Endothelial cell of umbilical vein (primary cell): ENCODE data around the gene FZD10. TPM values are rescaled to one million over a fixed set of nuclear protein-coding genes. Genes with fewer than 3 reads are reported as not detected.

ENCODE experiments used
- BruUV-seq: library from RNA; stranded (reverse); fragments of 400-500 nt; replicated peaks from 2 replicates; lab custom pipeline; 2021; lab: Mats Ljungman, UMichigan
- CTCF ChIA-PET: fragments of 300-600, 350-600 bp; sonication (Branson Sonifier 250); formaldehyde crosslinking; loops from one replicate; lab custom pipeline; 2021; ENCODE audit warnings: antibody characterized with exemption, inconsistent platforms; lab: Charles Lee
- POLR2A ChIA-PET: fragments of 300-600, 350-600 bp; sonication (Branson Sonifier 250); formaldehyde crosslinking; loops from one replicate; lab custom pipeline; 2021; ENCODE audit warnings: antibody characterized with exemption, inconsistent platforms; lab: Charles Lee
- DNase-seq: peaks from one replicate; pipeline ENCODE4 v3.0.0-alpha.2; 2011; ENCODE audit warnings: low read depth, low spot score
- FAIRE-seq: peaks from 2 replicates; lab custom pipeline; 2011; peaks lifted over from hg19 to GRCh38; lab: Jason Lieb, UNC
- H2AFZ ChIP-seq: 2 replicates; pipeline ENCODE4 v1.6.0; 2012; ENCODE audit warnings: low read depth, low read length, control low read depth, inconsistent platforms
- H3K27ac ChIP-seq: 2 replicates; pipeline ENCODE4 v1.5.1; 2011; ENCODE audit warnings: low read depth, mild to moderate bottlenecking, control low read depth, low read length, moderate library complexity; ENCODE audit not compliant: insufficient read depth
- H3K27me3 ChIP-seq, 2 experiments: 2 replicates each; pipeline versions ENCODE4 v1.6.0 to v1.6.1; 2011; ENCODE audit warnings: low read length in 2 of 2, mixed read lengths in 1 of 2; ENCODE audit not compliant: control insufficient read depth in 2 of 2, insufficient read depth in 2 of 2
- H3K36me3 ChIP-seq, 2 experiments: 2 replicates in 1 of 2; 3 replicates in 1 of 2; pipeline ENCODE4 v1.5.1; 2011; ENCODE audit warnings: low read length in 2 of 2, mild to moderate bottlenecking in 1 of 2, moderate library complexity in 1 of 2; ENCODE audit not compliant: control insufficient read depth in 2 of 2, insufficient read depth in 2 of 2; ENCODE audit errors: extremely low read depth in 1 of 2
- H3K4me1 ChIP-seq: 3 replicates; pipeline ENCODE4 v1.5.1; 2011; ENCODE audit warnings: mild to moderate bottlenecking, low read length; ENCODE audit not compliant: control insufficient read depth, insufficient read depth; ENCODE audit errors: extremely low read depth
- H3K4me2 ChIP-seq: 2 replicates; pipeline ENCODE4 v1.6.1; 2011; ENCODE audit warnings: low read length, control low read depth, mixed read lengths; ENCODE audit not compliant: insufficient read depth
- H3K4me3 ChIP-seq, 3 experiments: fragments of 200-600 bp in 1 of 3; sonication (generic), shearing (Covaris generic) in 1 of 3; replicated peaks in 1 of 3; 2 replicates each; pipeline ENCODE4 v1.5.1; 2011 to 2016; ENCODE audit warnings: control low read depth in 3 of 3, low read length in 3 of 3, mild to moderate bottlenecking in 2 of 3, inconsistent platforms in 1 of 3, low read depth in 1 of 3, moderate library complexity in 1 of 3; ENCODE audit not compliant: insufficient read depth in 1 of 3
- H3K79me2 ChIP-seq: 2 replicates; pipeline ENCODE4 v1.6.0; 2012; ENCODE audit warnings: low read length, inconsistent platforms; ENCODE audit not compliant: control insufficient read depth, insufficient read depth
- H3K9ac ChIP-seq: replicated peaks from 2 replicates; pipeline ENCODE3; 2011; ENCODE audit warnings: low read length, control low read depth; ENCODE audit not compliant: insufficient read depth; ENCODE audit errors: extremely low read depth
- H3K9me1 ChIP-seq: replicated peaks from 3 replicates; pipeline ENCODE4 v1.6.0; 2011; ENCODE audit warnings: mild to moderate bottlenecking, low read length; ENCODE audit not compliant: control insufficient read depth, insufficient read depth; ENCODE audit errors: extremely low read depth
- H3K9me3 ChIP-seq: replicated peaks from 2 replicates; pipeline ENCODE4 v1.5.1; 2012; ENCODE audit warnings: low read length, inconsistent platforms; ENCODE audit not compliant: control insufficient read depth, insufficient read depth
- H4K20me1 ChIP-seq: replicated peaks from 2 replicates; pipeline ENCODE3; 2011; ENCODE audit warnings: mild to moderate bottlenecking, low read length; ENCODE audit not compliant: control insufficient read depth, insufficient read depth; ENCODE audit errors: extremely low read depth
- CTCF ChIP-seq, 2 donors: IDR thresholded peaks; 1 replicate in 1 of 2; 2 replicates in 1 of 2; pipeline ENCODE4 v1.5.1; 2011; ENCODE audit warnings: low read length in 2 of 2, mild to moderate bottlenecking in 2 of 2, moderate library complexity in 2 of 2, control low read depth in 1 of 2, inconsistent platforms in 1 of 2, low read depth in 1 of 2; ENCODE audit not compliant: insufficient read depth in 1 of 2; ENCODE audit errors: extremely low read depth in 1 of 2
- EZH2 ChIP-seq: IDR thresholded peaks from 2 replicates; pipeline ENCODE4 v1.6.1; 2012; ENCODE audit warnings: borderline replicate concordance, low read depth, mild to moderate bottlenecking, moderate library complexity, low read length, inconsistent platforms; ENCODE audit not compliant: severe bottlenecking
- FOS ChIP-seq: IDR thresholded peaks from 2 replicates; pipeline ENCODE4 v1.6.1; 2011; ENCODE audit warnings: mild to moderate bottlenecking, low read length, moderate library complexity, borderline replicate concordance; ENCODE audit not compliant: insufficient read depth
- GATA2 ChIP-seq: IDR thresholded peaks from 2 replicates; pipeline ENCODE4 v1.7.0; 2011; ENCODE audit warnings: low read depth, mild to moderate bottlenecking, moderate library complexity, mixed read lengths, low read length; ENCODE audit not compliant: insufficient read length, insufficient read depth
- JUN ChIP-seq: IDR thresholded peaks from 2 replicates; pipeline ENCODE4 v1.6.1; 2011; ENCODE audit warnings: borderline replicate concordance, low read depth; ENCODE audit not compliant: insufficient read length, insufficient read depth
- MAX ChIP-seq: IDR thresholded peaks from 2 replicates; pipeline ENCODE4 v1.6.1; 2011; ENCODE audit not compliant: insufficient read depth, insufficient read length
- MYC ChIP-seq: IDR thresholded peaks from one replicate; pipeline ENCODE4 v1.6.1; 2011; ENCODE audit warnings: mild to moderate bottlenecking, low read depth, low read length
- POLR2A ChIP-seq: IDR thresholded peaks from 2 replicates; pipeline ENCODE4 v1.6.1; 2012; ENCODE audit warnings: low read depth, mild to moderate bottlenecking, control low read depth, low read length
- POLR2AphosphoS5 ChIP-seq: IDR thresholded peaks from 2 replicates; pipeline ENCODE4 v1.6.1; 2012; ENCODE audit warnings: low read depth, mild to moderate bottlenecking, control low read depth, low read length, moderate library complexity; ENCODE audit not compliant: insufficient read depth
- dilution Hi-C: fragments of 300-500 bp; cut with MboI; formaldehyde crosslinking; loops from one replicate; pipeline ENCODE4 v1.15.0; 2019; ENCODE audit warnings: low sequenced_read_pairs; ENCODE audit not compliant: extremely low pct_ligation_motif_present
- intact Hi-C: fragments of 100-400 bp; cut with micrococcal nuclease; formaldehyde crosslinking; loops from one replicate; pipeline ENCODE4 v1.10.0; 2022
- polyA plus RNA-seq, 4 experiments: library from polyadenylated mRNA; depleted of rRNA in 3 of 4; stranded (reverse) in 3 of 4; unstranded in 1 of 4; fragments of >200 nt; gene quantifications; 2 replicates each; pipeline versions ENCODE4 v1.2.1 to v1.2.3, GENCODE V29; 2011 to 2012; ENCODE audit warnings: missing spikeins in 1 of 4
- total RNA-seq: library from RNA; stranded (reverse); gene quantifications from 2 replicates; pipeline ENCODE4 v1.2.3, GENCODE V29; 2021

FZD10 gene
- total and polyA plus RNA-seq, 2 donors (not counting 3 experiments of a cell fraction or from before 2014, with no cell fraction given): not detected

- H4K20me1 ChIP-seq: no peaks in the 10 kb centered on the region
- dilution Hi-C loops: no loop called here
Measured at GRCh38 chr12:130199581-130200390, 37.5 kb downstream of the FZD10 start.

More at GRCh38 chr12:130199581-130200390, 37.5 kb downstream of the FZD10 start:
- Histone ChIP-seq H3K79me2 (no peaks in the 10 kb centered on the region), H3K9me1 (no peaks in the 10 kb centered on the region), H3K36me3 (no peaks in the 10 kb centered on the region), H3K4me1 (no peaks in the 10 kb centered on the region), H3K27me3 (no peaks in the 10 kb centered on the region), H3K4me3 (no peak overlapping the region), H3K9me3 (peaks cover 2% of the 10 kb centered on the region), H3K27ac (no peak overlapping the region), H3K4me2 (no peak overlapping the region), H3K9ac (no peak overlapping the region), H2AFZ (no peak overlapping the region)
- no peak for TF ChIP-seq MAX
- no peak for TF ChIP-seq FOS
- no peak for TF ChIP-seq POLR2A
- no peak for TF ChIP-seq EZH2
- no peak for TF ChIP-seq CTCF (IDR thresholded peaks at IDR 0.05; ENCODE audit: extremely low read depth in 1 of 2, insufficient read depth in 1 of 2, low read depth in 1 of 2, low read length in 2 of 2)
- TF ChIP-seq POLR2AphosphoS5: no peak
- TF ChIP-seq GATA2: no peak
- no peak for TF ChIP-seq MYC
- no peak for TF ChIP-seq JUN
- FAIRE-seq (no peak), DNase-seq (no peak)
- ChIA-PET POLR2A (no interaction called here), CTCF (no interaction called here)
- intact Hi-C loops: no loop called here
- BruUV-seq: no TSS peak
